OCI-M2 (cell line): Measurements from ENCODE around the gene CCNE1.
"Not testable (repeated sequence)": the region's sequence is repeated elsewhere in the genome, so short reads cannot be mapped to it uniquely, and the experiment has no call there.

ENCODE experiments used
- DNase-seq: peaks from one replicate; lab custom pipeline; 2025; ENCODE audit not compliant: unreplicated experiment; lab: John Stamatoyannopoulos, UW

Gene CCNE1

GRCh38 chr19:29812881-29813275 is 1.1 kb downstream of the CCNE1 start:
- no peak for DNase-seq

GRCh38 chr19:29813642-29814041 is 1.9 kb downstream of the CCNE1 start:
- DNase-seq: peak; percentile 82

- no peak for DNase-seq
These were observed 3.4 kb downstream of the CCNE1 start for GRCh38 chr19:29815231-29815630.

- DNase-seq: no peak
These were observed 5.5 kb downstream of the CCNE1 start for GRCh38 chr19:29817316-29817715.

- DNase-seq: no peak
These were observed 7.5 kb downstream of the CCNE1 start for GRCh38 chr19:29819300-29819699.

- DNase-seq: no peak
These were observed 8.2 kb downstream of the CCNE1 start for GRCh38 chr19:29819986-29820385.

GRCh38 chr19:29823581-29824330 is 12.0 kb downstream of the CCNE1 start:
- DNase-seq: no peak

- not testable (repeated sequence) for DNase-seq
These were observed 13.5 kb downstream of the CCNE1 start for GRCh38 chr19:29825263-29825662.

- DNase-seq: no peak
These were observed 19.3 kb downstream of the CCNE1 start for GRCh38 chr19:29831041-29831548.

- DNase-seq: no peak
These were observed 19.9 kb downstream of the CCNE1 start for GRCh38 chr19:29831686-29832085.

- DNase-seq: no peak
These were observed 21.0 kb downstream of the CCNE1 start for GRCh38 chr19:29832801-29833200.

- DNase-seq: no peak
These were observed 21.9 kb downstream of the CCNE1 start for GRCh38 chr19:29833614-29834261.

- no peak for DNase-seq
These were observed 23.4 kb downstream of the CCNE1 start for GRCh38 chr19:29834991-29835846.

GRCh38 chr19:29836409-29836825 is 24.6 kb downstream of the CCNE1 start:
- DNase-seq: no peak

- DNase-seq: no peak
These were observed 25.7 kb downstream of the CCNE1 start for GRCh38 chr19:29837448-29837981.

GRCh38 chr19:29837996-29838395 is 26.2 kb downstream of the CCNE1 start:
- no peak for DNase-seq

GRCh38 chr19:29840066-29840950 is 28.5 kb downstream of the CCNE1 start:
- no peak for DNase-seq

GRCh38 chr19:29841209-29841558 is 29.4 kb downstream of the CCNE1 start:
- no peak for DNase-seq

- DNase-seq: no peak
These were observed 30.0 kb downstream of the CCNE1 start for GRCh38 chr19:29841559-29842367.
